CD4-positive, alpha-beta T cell treated with Interleukin-17A for 1 hour (primary cell): ENCODE measurements around the gene TRIM24.
"Not testable (repeated sequence)": the region's sequence is repeated elsewhere in the genome, so short reads cannot be mapped to it uniquely, and the experiment has no call there.

ENCODE experiments used
- DNase-seq: peaks from one replicate; pipeline ENCODE4 v3.0.0-alpha.2; 2020

TRIM24 gene

DNA sequence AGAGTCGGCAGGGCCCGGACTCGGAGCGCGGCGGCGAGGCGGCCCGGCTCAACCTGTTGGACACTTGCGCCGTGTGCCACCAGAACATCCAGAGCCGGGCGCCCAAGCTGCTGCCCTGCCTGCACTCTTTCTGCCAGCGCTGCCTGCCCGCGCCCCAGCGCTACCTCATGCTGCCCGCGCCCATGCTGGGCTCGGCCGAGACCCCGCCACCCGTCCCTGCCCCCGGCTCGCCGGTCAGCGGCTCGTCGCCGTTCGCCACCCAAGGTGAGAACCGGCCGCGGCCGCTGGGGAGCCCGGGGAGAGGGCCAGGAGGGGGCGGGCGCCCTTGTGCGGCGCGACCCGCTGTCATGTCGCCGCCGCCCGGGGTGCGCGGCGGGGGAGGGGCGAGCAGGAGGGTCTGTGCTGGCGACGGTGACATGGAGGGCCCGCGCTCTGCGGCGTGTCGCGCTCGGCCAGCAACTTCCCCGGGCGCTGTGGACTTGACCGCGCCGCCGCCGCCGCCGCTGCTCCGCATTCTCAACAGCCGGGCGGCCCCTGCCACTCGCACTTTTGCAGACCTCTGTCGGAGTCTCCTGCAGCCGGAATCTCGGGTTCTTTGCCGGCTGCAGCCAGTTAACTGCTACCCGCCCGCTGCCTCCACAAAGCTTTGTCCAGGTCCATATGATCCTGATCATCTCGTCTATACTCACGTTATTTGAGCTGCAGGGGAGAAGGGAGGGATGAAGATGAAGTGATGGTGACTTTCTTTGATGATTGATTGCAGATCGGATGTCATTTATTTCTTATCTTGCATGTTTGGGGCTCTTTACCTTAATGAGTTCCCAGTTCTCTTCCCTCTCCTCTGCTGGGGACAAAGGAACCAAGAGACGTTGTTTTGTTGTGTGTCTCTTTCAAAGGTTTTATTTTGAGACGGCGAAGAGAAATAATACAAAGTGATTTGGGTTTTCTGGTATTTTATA, 869 bp downstream of the TRIM24 start:
- peak; percentile 59 for DNase-seq

DNA sequence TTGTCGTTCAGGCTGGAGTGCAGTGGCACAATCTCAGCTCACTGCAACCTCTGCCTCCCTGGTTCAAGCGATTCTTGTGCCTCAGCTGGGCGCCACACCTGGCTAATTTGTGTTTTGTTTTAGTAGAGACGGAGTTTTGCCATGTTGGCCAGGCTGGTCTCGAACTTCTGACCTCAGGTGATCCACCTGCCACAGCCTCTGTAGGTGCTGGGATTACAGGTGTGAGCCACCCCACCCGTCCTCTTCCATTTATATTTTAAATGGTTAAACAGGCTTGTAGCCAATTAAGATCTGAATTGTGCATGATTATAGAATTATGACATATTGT, 3.2 kb downstream of the TRIM24 start:
- not testable (repeated sequence) for DNase-seq

- no peak for DNase-seq
Measured at GRCh38 chr7:138465046-138465445, 5.0 kb downstream of the TRIM24 start.

GRCh38 chr7:138466069-138466756, 6.2 kb downstream of the TRIM24 start:
- not testable (repeated sequence) for DNase-seq

GRCh38 chr7:138468244-138469123, 8.4 kb downstream of the TRIM24 start:
- DNase-seq, result no peak

DNA sequence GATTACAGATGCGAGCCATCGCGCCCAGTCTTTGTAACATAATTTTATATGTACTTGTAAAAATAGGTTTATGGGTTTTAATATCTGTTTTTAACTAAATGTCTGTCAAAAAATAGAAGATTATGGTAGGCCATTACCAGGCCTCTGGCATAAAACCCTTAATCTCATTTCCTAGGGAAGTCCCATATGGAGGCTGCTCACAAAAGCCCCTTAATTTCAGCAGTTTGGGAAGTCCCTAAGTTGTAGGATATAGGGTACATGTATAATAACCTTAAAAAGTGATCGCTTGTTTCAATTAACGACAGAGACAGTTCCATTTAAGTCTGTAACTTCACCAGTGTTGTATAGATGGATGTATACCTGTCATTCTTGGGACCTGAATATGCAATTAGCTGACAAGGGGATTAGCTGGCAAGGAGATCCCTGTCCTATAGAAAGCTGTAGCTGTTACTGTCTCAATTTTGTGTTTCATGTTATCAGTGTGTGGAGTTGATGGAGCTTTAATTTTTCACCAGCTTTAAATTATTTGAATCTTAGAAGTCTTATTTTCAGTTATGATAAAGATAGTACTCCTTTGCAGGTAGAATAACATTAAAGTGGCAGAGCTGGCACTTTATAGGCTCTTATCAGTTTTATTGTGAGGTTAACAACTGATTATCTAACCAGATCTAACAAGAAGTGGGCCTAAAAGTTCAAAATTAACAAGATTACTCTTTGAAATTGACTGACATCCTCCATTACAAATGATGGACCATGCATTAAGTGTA, 10.5 kb downstream of the TRIM24 start:
- DNase-seq, result no peak

- DNase-seq, result no peak
Measured at GRCh38 chr7:138472292-138473079, 12.4 kb downstream of the TRIM24 start.

DNA sequence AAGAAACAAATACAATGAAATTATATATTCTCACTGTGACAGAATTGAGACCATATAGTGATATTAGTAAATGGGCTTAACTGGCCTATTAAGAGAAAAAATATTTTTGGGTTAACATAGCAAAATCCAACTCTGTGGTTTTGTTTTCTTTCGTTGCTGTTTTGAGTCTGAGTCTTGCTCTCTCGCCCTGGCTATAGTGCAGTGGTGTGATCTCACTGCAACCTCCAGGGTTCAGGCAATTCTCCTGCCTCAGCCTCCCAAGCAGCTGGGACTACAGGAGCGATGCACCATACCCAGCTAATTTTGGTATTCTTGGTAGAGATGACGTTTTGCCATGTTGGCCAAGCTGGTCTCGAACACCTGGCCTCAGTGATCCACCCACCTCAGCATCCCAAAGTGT, 15.3 kb downstream of the TRIM24 start:
- DNase-seq, result no peak

DNA sequence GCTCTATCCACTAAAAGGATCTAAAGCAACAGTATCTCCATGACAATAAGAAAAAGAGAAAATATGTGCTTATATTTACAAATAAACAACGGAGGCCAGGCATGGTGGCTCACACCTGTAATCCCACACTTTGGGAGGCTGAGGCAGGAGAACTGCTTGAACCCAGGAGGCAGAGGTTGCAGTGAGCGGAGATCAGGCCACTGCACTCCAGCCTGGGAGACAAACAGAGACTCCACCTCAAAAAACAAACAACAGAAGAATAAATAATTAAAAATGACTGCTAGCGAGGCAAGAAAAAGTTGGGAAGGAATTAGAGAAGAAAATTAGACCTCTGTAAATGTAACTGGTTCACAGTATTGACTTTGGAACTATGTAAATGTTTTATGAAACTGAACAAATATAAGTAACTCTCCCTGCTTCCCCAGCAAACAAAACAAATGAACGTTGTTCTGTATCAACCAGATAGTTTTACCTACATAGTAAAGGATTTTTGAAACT, 17.1 kb downstream of the TRIM24 start:
- no peak for DNase-seq

- DNase-seq, result no peak
Measured at GRCh38 chr7:138477581-138477980, 17.5 kb downstream of the TRIM24 start.

GRCh38 chr7:138478499-138478908, 18.4 kb downstream of the TRIM24 start:
- DNase-seq, result no peak

DNA sequence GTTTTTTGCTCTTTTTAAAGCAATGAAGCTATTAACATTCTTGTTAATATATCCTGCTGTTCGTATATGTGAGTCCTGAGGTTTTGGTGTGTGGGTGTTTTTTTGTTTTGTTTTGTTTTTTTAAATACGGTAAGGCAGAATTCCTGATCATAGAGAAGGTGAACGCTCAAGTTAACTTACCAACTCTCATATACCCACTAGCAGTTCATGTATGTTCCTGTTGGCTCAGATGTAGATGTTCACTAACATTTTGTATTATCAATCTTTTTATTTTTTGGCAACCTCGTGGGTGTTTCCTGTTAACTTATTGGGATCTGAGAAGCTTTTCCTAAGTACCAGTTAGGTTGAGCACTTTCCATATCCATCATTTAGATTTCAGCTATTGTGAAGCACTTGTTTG, 20.5 kb downstream of the TRIM24 start:
- DNase-seq, result no peak

- DNase-seq, result no peak
Measured at GRCh38 chr7:138481447-138482380, 21.7 kb downstream of the TRIM24 start.

DNA sequence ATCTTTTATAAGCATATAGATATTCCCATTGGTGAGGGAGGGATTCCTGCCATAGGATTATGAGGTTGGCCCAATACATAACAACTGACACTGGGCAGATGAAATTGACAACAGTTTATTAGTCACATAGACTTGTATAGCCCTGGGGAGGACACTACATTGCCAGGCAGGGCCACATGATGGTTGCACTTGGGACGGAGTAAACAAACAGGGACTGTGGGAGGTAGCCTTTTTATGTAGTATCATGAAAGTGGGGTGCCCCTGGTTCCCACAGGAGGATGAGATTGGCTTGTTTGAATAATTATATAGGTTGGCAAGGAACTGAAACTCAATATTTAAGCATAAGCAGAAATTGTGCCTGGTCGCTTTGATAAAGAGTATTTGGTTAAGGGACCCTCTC, 23.5 kb downstream of the TRIM24 start:
- no peak for DNase-seq

DNA sequence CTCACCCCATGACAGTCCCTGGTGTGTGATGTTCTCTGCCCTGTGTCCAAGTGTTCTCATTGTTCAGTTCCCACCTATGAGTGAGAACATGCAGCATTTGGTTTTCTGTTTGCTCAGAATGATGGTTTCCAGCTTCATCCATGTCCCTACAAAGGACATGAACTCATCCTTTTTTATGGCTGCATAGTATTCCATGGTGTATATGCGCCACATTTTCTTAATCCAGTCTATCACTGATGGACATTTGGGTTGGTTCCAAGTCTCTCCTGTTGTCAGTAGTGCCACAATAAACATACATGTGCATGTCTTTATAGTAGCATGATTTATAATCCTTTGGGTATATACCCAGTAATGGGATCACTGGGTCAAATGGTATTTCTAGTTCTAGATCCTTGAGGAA, 25.4 kb downstream of the TRIM24 start:
- not testable (repeated sequence) for DNase-seq

DNA sequence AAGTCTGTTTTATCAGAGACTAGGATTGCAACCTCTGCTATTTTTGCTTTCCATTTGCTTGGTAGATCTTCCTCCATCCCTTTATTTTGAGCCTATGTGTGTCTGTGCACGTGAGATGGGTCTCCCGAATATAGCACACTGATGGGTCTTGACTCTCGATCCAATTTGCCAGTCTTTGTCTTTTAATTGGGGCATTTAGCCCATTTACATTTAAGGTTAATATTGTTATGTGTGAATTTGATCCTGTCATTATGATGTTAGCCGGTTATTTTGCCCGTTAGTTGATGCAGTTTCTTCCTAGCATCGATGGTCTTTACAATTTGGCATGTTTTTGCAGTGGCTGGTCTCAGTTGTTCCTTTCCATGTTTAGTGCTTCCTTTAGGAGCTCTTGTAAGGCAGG, 29.1 kb downstream of the TRIM24 start:
- DNase-seq, result not testable (repeated sequence)

DNA sequence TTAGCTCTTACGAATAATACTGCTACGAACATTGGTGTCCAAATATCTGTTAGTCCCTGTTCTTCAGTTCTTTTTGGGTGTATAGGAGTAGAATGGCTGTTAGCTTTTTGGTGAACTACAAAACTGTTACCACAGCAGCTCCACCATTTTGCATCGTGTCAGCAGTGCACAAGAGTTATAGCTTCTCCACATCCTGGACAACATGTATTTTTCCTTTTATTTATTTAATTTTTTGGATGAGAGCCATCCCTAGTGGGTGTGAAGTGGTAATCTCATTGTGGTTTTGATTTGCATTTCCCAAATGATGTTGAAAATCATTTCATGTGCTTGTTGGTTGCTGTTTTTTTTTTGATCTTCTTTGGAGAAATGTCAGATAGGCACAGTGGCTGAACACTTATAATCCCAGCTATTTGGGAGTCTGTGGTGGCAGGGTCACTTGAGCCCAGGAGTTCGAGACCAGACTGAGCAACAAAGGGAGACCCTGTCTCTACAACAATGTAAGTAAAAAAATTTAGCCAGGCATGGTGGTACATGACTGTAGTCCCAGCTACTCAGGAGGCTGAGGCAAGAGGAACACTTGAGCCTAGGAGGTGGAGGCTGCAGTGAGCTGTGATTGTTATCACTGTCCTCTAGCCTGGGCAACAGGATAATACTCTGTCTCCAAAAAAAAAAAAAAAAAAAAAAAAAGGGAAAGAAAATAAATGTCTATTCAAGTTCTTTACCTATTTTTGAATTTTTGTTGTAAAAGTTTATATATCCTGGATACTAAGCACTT, 31.7 kb downstream of the TRIM24 start:
- DNase-seq, result no peak

- DNase-seq, result no peak
Measured at GRCh38 chr7:138492423-138492822, 32.4 kb downstream of the TRIM24 start.

DNA sequence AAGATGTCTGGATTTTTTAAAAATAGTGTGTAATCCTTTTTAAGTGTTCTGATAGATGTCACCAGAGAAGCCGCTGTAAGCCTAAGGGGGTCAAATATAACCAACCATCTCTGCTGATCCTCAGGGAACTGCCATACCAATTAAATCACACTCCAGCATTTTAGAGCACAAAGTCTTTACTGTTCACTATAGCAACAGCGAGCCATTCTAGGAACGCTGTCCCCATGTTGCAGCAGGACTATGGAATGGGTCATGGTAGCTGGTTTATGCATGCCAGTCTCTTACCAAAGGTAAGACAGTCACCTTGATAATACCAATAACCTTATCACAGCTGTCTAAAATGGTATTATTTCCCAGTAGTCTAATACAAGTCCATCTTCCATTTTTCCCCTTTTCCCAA, 33.5 kb downstream of the TRIM24 start:
- no peak for DNase-seq
